GM19099 (cell line): ENCODE results near the gene PATJ.

Experiments used
- POLR2A ChIP-seq: IDR thresholded peaks from 3 replicates; pipeline ENCODE4 v1.6.1; 2011; ENCODE audit warnings: low read depth; ENCODE audit not compliant: insufficient read length; ENCODE audit errors: extremely low read depth

PATJ gene

DNA sequence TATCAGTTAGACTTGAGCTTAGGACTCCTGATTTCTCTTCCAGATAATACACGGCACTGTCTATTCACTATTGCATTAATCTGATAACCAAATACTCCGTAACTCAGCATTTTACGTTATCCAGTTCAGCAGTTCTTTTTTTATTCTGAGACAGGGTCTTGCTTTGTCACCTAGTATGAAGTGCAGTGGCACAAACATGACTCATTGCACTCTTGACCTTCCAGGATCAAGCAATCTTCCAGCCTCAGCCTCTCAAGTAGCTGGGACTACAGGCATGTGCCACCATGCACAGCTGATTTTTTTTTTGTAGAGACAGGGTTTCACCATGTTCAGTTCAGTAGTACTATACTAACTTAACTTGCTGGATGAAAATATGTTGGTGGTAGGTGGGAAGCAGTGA is 156.4 kb downstream of the PATJ start:
- no peak for TF ChIP-seq POLR2A

DNA sequence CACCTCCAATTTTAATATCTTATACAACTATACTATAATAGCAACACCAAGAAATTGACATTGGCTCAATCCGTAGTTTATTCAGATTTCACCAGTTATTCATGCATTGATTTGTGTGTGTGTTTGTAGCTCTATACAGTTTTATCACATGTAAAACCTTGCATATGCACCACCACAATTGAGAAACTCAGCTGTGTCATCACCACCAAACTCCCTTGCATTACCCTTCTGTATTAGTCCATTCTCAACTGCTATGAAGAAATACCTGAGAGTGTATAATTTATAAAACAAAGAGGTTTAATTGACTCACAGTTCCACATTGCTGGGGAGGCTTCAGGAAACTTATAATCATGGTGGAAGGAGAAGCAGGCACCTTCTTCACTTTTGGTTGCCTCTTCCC is 162.1 kb downstream of the PATJ start:
- TF ChIP-seq POLR2A, result no peak

DNA sequence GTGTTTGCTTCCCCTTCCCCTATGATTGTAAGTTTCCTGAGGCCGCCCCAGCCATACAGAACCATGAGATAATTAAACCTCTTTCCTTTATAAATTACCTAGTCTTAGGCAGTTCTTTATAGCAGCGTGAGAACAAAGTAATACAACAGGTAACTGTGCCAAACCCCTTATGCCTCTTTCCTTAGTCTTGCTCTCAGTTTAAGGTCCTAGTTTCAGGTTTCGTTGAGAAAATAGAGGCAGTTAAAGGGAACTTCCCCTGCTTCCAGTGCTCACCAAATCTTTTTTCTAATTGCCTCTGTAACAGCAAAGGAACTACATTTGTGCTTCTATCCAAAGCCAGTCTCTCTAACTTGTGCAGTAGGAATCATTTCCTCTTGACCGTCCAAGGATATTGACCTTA is 164.8 kb downstream of the PATJ start:
- TF ChIP-seq POLR2A, result no peak

DNA sequence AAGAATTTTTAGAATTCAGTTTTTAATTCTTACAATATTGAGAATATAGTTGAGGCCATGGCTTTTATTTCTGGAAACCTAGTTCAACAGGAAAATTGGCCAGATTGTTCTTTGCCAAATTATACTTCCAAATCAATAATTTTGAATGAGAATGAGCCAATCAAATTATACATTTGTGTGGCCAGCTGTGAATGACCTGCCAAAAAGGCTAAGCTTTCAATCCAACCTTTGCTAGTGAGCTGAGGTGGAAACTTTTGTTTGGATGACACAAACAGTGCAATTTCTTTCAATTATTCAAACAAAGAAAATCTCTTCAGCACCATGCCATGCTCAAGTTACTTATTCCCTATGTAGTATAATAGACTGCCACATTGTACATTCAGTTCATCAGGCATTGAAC is 167.8 kb downstream of the PATJ start:
- TF ChIP-seq POLR2A, result no peak

DNA sequence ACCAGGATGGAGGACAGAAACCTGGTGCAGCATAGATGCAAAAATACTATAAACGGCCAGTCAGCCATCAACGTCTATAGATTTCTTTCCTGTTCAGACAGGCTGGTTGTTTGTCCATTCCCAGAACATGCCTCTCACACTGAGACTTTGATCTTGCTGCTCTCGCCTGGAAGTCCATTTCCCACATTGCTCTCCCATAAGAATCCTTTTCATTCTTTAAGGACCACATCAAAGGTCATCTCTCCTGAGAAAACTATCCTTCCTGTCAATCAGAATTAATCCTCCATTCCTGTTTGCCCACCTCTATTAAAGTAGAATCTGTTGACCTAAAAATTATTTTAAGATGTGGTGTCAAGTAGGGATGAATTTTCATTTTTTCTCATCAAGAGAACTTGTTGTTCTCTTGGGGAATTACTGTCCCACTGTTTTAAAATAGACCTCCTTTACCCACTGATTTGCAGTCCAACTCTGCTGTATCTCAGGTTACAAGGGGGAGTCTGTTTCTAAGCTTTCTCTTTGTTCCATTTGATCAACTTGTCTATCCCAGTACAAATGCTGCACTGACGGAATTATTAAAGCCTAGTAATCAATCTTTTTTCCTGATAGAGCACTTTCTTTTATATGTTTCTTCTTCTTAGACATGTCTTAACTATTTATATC is 172.7 kb downstream of the PATJ start:
- TF ChIP-seq POLR2A, result no peak

DNA sequence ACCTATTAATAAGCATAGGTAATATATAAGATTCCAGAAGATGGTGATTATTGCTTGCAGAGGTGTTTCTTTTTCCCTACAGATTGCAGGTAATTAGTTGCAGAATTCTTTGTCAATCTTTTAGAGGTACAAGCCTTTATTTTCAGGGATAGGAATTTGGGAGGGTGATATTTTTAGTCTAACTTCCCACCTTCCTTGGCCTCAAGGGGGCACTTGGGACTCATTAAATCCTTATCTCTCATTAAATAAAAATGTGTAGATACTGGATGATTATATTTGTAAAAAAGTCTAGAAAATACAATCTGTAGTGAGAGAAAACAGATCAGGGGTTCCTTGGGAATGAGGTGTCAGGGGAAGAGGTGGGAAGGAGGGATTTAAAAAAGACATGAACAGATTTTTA is 179.2 kb downstream of the PATJ start:
- no peak for TF ChIP-seq POLR2A

DNA sequence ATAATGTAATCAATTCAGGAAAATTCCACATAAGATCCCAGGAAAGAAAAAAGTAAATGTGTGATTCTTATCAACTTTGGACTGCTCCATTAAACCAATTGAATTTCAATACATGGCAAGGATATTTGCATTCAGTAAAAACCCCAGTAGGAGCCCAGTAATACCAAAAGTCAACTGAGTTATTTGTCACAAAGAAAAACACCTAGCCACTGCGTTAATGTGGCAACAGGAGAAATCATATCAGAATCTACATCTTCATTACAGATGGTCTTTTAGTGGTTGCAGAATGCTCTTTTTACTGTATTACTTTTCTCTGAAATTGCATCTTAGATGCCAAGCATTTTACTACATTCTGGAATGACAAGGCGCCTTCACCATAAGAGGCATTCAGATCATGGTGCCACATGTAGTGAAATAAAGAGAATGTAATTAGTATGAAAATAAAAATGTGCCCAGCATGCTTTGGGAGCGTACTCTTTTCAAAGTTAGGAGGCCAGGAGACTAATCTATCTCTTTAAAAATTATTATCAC is 180.7 kb downstream of the PATJ start:
- no peak for TF ChIP-seq POLR2A

DNA sequence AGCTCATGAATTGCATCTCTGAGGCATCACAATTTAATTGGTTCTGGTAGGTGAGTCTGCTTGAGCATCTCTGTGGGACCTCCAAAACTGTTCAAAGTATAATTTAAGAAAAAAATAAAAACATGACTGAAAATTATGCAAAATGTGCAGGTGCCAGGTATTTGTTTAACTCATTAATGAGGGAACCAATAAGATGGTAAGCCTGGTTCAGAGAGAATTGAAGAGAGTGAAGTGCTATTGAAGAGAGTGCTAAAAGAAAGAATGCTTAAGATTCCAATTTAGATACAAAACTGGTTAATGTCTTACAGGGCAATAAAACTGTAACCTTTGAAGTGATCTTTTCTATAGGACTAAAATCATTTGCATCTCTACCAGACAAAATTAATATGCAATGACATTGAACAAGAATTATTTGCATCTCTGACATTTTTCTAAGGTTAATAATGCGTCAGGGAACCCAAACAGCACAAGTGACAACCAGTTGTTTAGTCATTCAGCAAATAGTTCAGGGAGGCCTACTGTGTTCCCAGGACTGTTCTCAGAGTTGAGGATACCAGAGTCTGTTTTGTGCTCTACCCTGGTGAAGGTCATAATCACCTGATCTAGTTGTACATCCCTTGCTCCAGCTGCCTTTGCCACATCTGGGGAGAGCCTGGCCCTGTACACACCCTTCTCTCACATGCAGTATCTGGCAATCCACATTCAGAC is 183.5 kb downstream of the PATJ start:
- TF ChIP-seq POLR2A, result no peak

DNA sequence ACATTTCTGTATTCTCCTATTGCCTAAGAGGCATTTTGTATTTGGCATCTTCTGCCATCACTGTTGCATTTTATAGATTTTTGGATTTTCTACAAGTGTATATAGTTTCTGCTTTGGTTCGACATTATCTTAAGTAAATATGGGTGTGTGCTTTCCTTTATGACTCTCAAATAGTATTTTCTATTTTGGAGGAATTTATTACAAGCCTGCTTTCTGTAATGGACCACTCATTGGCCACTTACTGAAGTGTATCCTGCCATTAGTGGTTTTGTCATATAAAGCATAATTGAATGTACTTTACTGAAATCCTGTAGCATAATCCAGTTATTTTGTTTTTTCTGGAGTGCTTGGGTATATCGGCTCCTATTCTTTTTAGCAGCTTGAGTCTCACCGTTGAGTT is 184.3 kb downstream of the PATJ start:
- no peak for TF ChIP-seq POLR2A

DNA sequence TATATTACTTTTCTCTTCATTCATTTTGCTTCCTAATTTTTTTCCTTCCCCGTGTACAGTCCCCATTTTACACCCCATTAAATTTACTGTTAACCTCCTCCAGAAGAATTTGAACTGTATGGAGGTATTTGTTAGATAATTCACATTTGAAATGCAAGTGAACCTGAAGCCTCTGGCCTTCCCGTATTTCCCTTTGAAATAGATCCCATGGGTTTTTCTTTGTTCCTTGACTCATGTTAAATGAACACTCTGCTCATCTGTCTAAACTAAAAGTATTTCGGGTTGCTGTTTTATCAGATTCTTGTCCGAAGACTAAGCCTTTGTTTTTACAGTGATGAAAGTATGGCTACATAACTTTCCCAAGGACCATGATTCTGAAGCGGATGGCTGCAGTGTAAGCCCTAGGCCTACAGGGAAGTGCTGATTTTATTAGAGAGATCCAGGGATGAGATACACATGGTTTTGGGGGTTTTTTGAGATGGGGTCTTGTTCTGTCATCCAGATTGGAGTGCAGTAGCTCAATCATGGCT is 187.9 kb downstream of the PATJ start:
- no peak for TF ChIP-seq POLR2A

DNA sequence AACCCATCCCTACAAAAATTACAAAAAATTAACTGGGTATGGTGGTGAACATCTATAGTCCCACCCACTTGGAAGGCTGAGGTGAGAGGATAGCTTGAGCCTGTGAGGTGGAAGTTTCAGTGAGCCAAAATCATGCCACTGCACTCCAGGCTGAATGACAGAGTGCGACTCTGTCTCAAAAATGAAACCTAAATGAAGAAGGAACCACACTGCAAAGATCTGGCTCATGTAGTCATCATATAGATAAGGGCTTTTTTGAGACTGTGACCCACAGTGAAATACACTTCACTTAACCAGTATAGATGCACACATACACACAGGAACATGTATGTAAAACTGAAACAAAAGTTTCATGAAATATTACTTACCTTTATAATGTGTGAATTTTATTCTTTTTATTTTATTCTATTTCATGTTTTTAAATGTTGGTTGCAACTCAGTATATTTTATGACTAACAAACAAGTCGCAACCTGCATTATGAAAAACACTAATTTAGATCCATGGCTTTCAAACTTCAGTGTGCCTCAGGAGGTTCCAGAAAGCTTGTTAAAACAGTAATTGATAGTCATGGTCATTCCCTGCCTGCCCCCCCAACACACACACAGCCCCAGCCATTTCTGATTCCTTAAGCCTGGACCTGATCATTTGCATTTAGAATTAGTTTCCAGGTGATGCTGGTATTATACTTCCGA is 189.5 kb downstream of the PATJ start:
- TF ChIP-seq POLR2A, result no peak

DNA sequence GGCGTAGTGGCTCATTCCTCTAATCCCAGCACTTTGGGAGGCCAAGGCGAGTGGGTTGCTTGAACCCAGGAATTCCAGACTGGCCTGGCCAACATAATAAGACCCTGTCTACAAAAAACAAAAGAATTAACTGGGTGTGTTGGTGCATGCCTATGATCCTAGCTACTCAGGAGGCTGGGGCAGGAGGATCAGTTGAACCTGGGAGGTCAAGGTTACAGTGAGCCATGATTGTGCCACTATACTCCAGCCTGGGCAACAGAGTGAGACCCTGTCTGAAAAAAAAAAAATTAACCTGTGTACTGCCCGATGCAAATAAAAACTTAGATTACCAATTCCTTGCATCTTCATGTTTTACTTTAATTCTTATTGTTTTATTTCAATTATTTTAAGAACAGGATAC is 193.2 kb downstream of the PATJ start:
- no peak for TF ChIP-seq POLR2A

DNA sequence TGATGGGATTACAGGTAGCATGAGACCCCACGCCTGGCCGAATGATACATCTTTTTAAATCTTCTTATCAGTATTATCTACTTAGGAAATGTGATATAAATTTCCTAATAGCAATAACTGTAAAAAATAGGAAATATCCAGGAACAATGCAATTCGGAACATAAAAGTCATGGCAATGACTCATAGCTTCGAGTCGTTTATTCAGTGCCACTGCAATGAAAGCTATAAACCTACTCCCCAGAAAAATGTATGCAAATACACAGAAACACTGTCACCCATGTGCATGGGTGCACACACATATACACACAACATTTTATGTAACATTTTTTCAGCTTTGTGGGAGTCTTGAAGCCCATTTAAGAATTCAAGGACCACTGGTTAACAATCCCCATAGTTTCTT is 194.6 kb downstream of the PATJ start:
- no peak for TF ChIP-seq POLR2A

DNA sequence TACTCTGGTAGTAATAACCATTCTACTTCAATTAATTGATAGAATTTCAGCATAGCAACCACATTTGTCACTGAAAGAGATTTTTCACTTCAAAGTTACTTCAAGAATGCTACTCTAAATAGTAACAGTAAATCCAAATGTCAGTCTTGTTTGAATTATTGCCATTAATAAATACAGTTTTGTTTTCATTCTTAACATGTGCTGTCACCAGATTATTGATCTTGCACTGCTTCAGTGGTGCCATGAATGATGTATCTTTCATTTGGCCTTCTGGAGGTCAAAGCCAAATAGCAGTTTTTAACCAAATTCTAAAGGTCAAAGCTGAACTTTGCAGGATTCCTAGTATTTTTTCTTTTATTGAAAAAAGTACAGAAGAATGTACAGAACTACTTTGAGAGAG is 199.5 kb downstream of the PATJ start:
- no peak for TF ChIP-seq POLR2A

DNA sequence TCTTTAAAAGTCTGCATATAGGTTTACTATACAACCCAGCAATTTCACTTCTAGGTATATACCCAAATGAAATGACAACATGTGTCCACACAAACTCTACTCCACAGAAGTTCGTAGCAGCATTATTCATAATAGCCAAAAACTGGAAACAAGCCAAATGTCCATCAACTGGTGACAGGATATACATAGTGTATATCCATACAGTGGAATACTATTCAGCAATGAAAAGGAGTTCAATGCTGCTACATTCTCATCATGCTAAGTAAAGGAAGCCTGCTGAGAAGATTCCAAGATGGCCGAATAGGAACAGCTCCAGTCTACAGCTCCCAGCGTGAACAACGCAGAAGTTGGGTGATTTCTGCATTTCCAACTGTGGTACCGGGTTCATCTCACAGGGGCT is 200.6 kb downstream of the PATJ start:
- TF ChIP-seq POLR2A, result no peak

DNA sequence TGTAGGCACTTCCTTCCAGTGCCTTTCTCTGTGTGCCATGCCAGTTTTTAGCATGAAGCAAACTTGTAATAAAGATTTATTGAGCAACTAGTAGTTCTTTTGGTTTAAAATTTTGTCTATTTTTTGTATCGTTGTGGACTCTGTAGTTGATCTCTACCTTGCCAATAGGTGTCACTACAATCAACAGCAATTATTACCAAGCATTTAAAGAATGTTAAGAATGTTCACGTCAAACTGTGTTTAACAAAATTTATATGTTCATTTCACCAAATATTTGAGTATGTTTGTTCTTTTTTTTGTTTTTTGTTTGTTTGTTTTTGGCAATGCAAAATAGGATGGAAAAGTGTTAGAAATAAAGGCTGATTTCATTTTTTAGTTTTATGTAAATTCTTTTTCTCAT is 208.1 kb downstream of the PATJ start:
- TF ChIP-seq POLR2A, result no peak

DNA sequence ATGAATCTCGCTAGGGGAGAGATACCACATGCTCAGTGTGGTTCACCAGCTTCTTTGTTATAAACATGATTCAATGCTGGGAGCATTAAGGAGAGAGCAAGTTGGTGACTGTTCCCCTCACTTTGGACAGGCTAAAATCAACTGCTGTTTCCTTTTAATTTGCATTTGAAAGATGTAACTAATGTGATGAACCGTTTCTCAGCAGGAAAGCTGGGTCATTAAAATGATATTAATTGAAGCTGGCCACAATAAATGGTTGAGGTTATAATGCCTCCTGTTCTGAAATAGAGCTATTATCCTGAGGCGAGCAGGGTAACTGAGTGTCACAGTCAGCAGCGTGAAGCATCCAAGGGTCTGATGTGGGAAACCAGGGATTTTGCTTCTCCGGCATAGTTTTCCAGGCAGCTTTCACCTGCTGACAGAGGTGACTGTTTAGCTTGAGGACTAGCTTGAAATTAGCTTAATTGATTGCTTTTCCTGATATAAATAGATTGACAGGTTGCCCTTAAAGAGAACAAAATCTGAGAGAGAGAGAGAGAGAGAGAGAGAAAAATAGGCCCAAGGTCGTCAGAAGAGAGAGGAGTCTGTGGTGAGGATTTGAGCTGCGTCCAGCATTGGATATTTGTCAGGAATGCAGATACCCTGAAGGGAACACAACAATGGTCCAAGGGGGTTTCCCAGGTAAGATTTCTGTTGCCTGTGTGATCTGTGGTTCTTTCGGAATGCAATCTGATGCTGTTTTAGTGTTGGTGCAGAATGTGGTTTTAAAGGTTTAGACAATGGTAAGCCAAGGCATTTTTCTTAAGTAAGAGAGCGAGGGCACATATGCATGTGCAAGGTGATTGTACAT is 209.7 kb downstream of the PATJ start:
- no peak for TF ChIP-seq POLR2A
